Stimulated activated CD4-positive, alpha-beta T cell treated with anti-CD3 and anti-CD28 coated beads, Interleukin-12 subunit alpha, Interleukin-12 subunit beta, amount 100 ng/mL, for 48 hours (primary cell): Measurements from ENCODE around the gene WDR4.
"Not testable (repeated sequence)": the region's sequence is repeated elsewhere in the genome, so short reads cannot be mapped to it uniquely, and the experiment has no call there.

Experiments used
- DNase-seq, 3 donors: peaks; one replicate each; pipeline ENCODE4 v3.0.0-alpha.2; 2020; ENCODE audit warnings: low read depth in 2 of 3, low spot score in 1 of 3

Gene WDR4, protein sequence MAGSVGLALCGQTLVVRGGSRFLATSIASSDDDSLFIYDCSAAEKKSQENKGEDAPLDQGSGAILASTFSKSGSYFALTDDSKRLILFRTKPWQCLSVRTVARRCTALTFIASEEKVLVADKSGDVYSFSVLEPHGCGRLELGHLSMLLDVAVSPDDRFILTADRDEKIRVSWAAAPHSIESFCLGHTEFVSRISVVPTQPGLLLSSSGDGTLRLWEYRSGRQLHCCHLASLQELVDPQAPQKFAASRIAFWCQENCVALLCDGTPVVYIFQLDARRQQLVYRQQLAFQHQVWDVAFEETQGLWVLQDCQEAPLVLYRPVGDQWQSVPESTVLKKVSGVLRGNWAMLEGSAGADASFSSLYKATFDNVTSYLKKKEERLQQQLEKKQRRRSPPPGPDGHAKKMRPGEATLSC

DNA sequence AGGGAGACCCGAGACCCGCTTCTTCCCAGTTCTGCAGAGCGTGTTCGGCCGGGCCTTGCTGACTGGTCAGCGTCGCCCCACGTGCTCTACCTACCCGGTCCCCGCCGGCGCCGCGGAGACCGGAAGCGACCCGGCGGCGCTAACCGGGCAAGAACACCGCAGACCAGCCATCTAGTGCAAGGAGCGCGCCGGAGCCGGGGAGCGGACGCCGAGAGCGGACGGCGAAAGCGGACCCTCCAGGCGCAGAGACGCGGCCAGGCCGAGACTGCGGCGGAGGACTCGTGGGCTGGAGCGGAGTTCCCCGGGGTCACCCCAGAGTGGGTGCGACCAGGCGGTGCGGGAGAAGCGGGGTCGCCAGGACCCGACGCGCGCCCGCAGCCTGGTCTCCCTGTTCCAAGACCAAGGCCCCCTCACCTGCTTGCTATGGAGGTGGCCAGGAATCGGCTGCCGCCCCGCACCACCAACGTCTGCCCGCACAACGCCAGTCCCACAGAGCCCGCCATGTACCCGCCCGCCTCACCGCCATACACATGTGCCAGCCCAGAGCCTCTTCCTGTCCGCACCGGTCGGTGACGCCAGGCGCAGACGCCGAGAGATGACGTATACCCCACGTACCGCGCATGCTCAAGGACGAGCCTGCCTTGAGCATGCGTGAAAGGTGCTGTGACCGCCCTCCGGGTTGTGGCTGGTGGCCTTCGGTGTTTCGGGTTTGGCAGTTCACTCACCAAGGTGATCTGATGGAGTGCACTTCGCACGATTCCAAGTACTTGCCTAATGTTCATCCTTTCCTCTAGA is at the start of gene WDR4:
Gene WDR4, minus strand, starts transcription at position 547 of the 795 bp plus-strand sequence. Its CDS starts 44 bp downstream, at position 503.
- DNase-seq: peak; percentile 96 to 99 (median 99)

DNA sequence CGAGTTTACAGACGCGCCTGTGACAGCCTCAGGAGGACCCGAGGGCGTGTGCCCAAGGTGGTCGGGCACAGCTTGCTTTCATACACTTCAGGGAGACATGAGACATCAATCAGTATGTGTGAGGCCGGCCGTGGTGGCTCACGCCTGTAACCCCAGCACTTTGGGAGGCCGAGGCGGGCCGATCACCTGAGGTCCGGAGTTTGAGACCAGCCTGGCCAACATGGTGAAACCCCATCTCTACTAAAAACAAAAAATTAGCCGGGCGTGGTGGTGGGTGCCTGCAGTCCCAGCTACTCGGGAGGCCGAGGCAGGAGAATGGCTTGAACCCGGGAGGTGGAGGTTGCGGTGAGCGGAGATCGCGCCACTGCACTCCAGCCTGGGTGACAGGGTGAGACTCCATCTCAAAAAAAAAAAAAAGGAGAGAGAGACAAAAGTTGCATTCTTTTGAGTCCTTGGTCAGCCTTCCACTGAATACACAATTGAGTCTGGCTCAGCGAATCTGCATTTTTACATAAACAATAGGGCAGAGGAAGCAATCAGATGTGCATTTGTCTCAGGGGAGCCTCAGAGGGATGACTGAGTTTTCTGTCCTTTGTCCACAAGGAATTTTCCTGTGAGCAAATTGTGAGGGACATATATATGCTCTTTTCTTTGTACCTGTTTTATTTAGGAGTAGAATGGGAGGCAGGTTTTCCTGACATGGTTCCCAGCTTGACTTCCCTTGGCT is 48.3 kb upstream of the WDR4 start:
- DNase-seq: not testable (repeated sequence)

DNA sequence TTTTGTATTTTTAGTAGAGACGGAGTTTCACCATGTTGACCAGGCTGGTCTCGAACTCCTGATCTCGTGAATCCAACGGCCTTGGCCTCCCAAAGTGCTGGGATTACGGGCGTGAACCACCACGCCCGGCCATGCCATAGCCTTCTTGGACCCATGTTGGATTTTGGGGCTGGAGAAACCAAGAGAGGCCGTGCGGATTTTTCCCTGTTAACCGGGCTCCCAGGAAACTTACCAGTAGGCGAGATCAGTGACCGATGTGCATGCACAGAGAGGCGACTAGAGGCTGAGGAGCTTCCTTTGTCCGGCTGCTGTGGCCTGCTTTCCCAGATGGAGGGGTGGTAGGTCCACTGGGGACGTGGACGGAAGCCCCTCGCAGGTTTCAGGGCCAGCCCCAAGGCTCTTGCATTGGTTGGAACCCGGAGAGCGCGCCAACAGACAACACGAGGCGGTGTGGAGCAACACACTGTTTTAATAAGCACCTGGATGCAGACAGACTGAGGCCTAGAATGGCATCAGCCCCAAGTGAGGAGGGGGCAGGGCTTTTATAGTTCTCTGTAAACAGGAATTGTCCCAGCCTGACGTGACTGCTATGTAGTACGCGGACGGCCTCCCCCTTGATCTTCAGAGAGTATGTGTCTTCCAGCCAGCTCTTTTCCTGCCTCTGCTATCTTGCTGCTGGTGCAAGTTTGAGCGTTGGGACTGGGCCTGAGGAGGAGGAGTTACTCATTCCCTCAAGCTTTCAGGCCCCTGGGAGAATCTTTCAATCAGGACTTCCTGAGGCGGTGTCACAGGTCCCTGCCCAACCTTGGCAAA is 46.0 kb upstream of the WDR4 start, which contains the start of gene ERVH48-1:
Gene ERVH48-1, minus strand, starts transcription at position 517 of the 813 bp plus-strand sequence. CDS start 6,624 bp downstream, outside the sequence.
- DNase-seq: no peak

DNA sequence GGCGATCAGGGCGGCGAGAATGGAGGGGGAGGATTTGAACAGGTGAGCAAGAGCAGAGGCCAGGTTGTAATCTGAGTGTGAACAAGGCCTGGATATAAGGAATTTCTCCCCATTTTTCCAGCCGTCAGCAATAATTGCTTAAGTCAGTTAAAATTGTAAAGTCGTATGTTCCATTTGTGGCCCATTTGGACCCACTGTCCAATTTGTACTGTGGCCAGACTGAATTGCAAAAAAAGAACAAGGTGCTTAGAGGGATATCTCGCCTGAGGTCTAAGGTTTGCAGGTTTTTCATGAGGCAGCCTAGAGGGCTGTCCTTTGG is 45.1 kb upstream of the WDR4 start:
- no peak for DNase-seq

DNA sequence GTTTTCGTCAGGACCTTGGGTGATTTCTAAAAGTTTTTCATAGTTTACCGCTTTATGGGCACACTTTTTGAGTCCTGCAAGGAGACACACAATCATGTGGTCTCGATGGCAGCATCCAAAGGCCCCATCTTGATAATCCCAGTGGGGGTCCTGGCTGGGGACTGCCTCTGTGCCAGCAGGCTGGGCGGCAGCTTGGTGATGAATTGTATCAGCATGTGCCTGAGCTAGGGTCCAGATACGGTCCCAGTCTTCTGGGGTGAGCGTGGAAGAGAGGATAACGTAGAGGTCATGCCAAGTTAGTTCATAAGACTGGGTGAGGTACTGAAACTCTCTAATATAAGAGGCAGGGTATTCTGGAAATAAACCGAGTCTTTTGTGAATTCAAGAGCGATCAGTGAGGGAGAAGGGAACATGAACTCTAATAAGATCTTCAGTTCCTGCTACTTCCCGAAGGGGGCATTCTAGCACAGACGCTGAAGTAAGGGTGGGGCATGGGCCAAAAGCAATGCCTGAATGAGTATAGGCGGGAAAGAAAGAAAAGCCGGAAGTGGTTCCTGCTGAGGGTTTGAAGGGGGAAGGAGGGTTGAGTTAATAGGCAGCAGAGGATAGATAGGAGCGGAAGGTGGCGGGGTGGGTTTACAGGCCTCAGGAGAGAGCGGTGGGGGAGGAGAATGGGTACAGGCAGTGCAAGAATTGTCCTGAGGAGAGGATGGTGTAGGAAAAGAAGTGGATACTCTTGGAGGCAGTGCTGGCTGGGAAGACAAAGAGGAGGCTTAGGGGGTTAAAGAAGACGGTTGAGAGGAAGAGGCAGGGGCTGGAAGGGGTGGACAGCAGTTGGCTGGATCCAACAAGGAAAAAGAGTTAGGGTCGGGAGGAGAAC is 44.5 kb upstream of the WDR4 start:
- DNase-seq: peak; percentile 65 to 76 (median 68)

DNA sequence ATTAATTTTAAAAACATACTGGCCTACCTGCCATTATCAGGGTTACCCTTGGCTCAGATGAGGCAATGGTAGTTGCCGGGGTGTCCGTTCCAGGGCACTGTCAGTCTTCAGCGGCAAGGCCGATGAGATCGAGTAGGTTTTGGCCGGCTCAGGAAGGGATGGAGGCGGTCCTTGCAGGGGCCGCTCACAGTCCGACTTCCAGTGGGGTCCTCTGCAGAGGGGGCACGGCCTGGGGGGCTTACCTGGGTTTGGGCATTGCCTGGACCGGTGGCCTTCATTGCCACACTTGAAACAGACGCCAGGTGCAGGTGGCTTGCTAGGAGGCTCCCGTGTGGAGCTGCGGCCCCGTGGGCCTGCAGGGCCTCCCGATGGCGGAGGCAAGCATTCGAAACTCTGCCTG is 43.6 kb upstream of the WDR4 start:
- DNase-seq: no peak

DNA sequence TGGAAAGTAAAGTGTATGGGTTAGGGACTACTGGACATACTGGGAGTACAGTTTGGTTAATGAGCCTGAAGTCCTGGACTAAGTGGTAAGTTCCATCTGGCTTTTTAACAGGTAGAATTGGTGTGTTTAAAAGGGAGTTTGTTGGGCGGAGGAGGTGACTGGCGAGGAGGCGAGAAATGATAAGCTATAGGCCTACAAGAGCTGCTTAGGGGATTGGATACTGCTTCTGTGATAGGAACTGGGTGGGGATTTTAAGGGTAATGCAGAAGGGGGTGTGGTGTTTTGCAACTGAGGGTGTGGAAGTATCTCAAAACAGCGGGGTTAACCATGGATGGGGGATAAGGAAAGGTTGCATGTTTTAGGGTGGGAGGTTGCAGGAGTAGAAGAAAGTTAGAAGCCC is 42.6 kb upstream of the WDR4 start:
- no peak for DNase-seq

DNA sequence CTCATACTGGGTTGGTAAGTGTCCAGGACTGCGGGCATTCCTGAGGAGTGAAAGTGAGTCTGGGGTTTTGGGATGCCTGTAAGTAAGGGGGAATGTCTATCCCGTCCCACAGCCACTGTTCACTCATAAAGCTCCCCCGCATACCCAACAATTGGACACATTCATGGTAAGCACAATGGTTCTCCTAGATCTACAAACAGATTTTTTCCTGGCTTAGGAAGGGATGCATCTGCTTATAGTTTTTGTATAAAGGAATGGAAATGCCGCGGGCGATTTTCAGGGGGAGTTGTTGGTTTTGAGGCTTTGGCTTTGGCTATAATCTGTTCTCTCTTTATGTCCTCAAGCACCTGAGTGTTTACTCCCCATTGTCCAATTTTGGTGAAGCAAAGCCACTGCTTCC is 39.0 kb upstream of the WDR4 start:
- no peak for DNase-seq

DNA sequence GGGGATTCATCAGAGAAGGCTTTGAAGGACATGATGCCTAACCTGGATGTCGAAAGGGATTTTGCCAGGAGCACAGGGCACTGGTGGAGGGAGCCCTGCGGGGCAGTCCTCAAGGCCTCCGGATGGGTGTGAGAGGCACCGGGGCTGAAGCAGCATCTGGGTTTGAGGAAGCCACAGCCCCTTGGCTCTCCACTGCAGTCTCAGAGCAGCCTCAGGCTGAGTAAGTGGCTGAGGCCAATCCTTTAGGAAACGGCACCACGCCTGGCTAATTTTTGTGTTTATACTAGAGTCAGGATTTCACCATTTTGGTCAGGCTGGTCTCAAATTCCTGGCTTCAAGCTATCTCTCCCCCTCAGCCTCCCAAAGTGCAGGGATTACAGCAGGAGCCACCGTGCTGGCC is 34.1 kb upstream of the WDR4 start:
- no peak for DNase-seq

DNA sequence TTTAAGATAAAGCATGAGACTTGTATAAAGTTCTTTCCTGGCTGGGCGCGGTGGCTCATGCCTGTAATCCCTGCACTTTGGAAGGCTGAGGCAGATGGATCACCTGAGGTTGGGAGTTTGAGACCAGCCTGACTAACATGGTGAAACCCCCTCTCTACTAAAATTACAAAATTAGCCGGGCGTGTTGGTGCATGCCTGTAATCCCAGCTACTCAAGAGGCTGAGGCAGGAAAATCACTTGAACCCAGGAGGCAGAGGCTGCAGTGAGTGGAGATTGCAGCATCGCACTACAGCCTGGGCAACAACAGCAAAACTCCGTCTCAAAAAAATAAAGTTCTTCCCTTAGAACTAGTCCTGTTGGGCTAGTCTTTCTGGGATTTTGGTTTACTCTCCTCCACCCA is 32.6 kb upstream of the WDR4 start:
- DNase-seq: not testable (repeated sequence)

DNA sequence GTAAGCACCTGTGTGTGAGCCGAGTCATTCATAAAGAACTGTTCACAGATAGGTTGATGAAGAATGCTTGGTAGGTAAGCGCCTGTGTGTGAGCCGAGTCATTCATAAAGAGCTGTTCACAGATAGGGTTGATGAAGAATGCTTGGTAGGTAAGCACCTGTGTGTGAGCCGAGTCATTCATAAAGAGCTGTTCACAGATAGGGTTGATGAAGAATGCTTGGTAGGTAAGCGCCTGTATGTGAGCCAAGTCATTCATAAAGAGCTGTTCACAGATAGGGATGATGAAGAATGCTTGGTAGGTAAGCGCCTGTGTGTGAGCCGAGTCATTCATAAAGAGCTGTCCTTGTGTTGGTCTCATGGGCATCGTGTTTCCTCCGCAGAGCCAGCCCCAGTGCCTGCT is 29.1 kb upstream of the WDR4 start:
- DNase-seq: not testable (repeated sequence)

DNA sequence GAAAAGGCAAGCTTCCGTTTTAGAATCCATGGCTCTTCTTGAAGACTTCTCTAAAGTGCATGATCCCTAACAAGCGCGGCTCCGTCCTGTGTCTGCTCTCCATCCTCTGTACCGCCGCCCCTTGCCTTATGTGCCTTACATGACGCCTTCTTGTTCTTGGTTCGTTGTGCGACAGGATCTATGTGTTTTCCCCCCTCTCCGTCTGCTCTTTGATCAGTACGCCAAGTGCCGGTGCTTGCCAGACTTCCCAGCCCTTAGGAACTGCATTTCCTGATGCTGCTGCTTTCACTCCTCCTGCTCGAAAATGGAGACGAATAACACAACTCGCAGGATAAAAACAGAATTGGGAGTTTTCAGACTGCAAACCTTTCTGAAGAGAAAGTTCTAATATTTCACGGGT is 26.9 kb upstream of the WDR4 start:
- DNase-seq: no peak

DNA sequence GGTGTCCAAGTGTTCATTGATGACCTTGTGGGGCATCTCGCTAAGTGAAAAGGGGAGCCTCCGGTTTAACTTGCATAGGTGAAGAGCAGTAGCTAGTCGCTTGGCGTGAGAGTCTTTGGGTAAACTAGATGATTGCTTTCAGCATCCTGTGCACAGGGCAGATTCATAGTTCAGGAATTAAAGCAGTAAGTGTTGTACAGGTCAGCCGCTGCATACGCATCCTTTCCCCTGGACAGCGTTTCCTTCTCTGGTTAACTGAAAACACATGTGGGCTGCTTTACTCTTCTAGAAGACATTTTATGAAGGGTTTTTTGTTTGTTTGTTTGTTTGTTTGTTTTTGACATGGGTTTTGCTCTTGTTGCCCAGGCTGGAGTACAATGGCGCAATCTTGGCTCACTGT is 25.9 kb upstream of the WDR4 start:
- DNase-seq: no peak

DNA sequence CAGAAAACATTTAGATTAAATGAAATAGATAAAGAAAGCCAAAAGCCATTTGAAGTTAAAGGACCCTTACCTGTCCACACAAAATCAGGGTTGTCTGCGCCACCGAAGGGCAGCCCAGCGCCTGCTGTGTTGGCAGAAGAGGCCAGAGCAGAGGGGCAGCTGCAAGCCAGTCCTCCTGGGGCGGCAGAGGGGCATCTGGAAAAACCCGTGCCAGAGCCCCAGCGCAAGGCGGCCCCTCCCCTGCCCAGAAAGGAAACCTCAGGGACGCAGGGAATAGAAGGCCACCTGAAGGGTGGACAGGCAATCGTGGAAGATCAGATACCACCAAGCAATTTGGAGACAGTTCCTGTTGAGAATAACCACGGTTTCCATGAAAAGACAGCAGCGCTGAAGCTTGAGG is 24.5 kb upstream of the WDR4 start:
- no peak for DNase-seq

DNA sequence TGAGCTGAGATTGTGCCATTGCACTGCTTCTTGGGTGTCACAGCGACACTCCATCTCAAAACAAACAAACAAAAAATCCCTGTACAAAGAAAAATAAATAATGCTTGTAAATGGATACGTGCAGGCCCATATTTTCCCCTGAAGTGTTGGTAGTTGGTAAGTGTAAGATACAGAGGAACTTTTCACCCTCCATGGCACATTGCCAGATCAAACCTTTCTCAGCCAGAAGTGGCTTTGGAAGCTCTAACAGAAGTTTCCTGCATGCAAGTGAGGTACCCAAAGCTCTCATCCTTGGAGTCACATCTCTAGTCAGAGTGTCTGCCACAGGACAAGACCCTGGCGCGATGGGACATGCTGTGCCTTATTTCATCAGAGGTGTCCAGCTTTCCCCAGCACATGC is 21.1 kb upstream of the WDR4 start:
- DNase-seq: no peak

DNA sequence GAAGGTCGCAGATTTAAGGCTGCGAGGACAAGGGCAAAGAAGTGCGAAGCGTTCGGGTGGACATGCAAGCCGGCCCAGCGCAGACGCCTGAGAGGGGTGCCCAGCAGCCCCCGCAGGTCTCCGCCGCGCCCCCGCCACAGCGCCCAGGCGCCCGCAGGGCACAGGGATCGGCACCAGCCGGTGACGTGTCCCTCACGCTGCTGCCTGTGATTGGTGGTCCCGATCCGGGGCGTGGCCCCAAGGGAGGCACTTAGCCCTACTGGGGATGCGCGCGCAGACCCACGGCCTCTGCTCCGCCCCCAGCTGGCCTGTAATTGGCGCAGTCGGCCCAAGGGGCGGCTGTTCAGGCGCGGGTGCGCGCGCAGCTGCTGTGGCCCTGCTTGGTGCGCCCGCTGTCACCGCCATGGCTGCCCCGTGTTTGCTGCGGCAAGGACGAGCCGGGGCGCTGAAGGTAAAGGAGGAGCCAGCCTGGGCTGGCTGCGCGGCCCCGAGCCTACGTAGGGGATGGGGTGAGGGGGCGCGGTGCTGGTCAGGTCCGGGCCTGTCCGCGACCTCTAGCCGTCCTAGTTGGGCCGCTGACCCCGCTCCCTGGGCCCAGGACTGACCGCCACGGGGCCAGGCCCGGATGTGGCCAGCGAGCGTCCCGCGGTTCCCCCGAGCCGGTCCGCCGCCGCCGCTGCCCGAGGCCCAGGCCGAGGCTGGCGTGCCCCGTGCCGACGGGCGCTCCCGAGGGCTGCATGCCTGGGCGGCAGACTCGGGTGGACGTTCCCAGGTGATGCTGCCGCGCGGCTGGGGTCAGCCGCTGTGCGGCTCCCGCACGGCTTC is 13.8 kb upstream of the WDR4 start, which contains the start of gene NDUFV3:
Gene NDUFV3, plus strand, starts transcription at position 379 of the 825 bp plus-strand sequence. Its CDS starts 25 bp downstream, at position 404.
- DNase-seq: peak; percentile 99 to 100 (median 100)

DNA sequence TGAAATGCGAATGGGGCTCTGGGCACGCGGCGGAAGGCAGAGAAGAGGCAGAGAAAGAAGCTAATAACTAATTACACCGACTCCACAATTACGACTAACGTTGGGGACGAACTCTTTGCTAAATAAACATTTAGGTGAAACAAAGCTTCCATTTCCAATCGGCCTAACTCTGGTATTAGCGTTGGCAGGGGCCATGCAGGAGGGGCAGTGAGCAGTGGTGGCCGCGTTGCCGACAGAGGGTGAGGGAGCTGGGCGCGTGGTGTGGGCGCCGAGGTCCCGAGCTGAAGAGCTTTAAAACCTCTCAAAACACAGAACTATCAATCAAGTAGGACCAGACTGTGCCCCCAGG is 13.2 kb upstream of the WDR4 start:
- no peak for DNase-seq

DNA sequence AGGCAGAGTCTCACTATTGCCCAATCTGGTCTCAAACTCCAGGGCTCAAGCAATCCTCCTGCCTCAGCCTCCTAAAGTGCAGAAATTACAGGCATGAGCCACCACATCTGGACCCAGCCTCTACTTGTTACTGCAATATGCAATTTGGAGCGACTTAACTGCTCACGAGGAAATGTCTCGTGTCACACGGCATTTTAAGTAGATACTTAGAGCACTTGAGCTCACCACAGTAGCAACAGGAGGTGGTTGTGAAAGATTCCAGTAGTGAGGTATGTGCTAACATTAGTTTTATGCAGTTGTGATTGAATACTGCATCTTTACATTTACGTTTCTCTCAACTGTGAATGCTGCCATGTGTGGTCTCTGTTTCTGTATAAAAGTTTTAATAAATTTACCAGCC is 8.0 kb upstream of the WDR4 start:
- DNase-seq: no peak

DNA sequence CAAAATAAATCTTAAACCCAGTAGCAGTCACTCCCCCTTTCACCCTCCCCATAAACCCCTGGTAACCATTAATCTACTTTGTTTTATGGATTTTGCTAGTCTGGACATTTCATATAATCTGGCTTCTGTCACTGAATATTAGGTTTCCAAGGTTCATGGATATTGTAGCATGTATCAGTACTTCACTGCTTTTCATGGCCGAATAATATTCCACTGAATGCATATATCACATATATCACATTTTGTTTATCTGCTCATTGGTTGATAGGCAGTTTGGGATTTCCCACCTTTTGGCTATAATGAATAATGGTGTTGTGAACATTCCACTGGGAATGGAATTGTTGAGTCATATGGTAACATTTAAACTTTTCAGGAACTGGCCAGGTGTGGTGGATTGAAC is 4.6 kb upstream of the WDR4 start:
- DNase-seq: no peak
